SK-N-SH (cell line): ENCODE data around the gene S100A4. TPM values are rescaled to one million over a fixed set of nuclear protein-coding genes. Genes with fewer than 3 reads are reported as not detected.

Experiments
- CTCF ChIA-PET: fragments of 300-600, 350-600 bp; formaldehyde crosslinking; extraction: SDS; loops from one replicate; lab custom pipeline; 2021; lab: Yijun Ruan, JAX
- POLR2A ChIA-PET: fragments of 350-600 bp; sonication (Branson Sonifier 250); formaldehyde crosslinking; extraction: SDS; loops from one replicate; lab custom pipeline; 2020; ENCODE audit warnings: antibody characterized with exemption, inconsistent platforms; lab: Yijun Ruan, JAX
- DNase-seq: peaks from one replicate; pipeline ENCODE4 v3.0.0; 2012
- H2AFZ ChIP-seq: fragments of 200-600 bp; sonication (generic); 2 replicates; pipeline ENCODE4 v1.8.1; 2016; ENCODE audit warnings: antibody characterized with exemption, mild to moderate bottlenecking, low read depth
- H3F3A ChIP-seq: fragments of 200-600 bp; sonication (generic); replicated peaks from 2 replicates; pipeline ENCODE3; 2016; ENCODE audit warnings: antibody characterized with exemption, mild to moderate bottlenecking; ENCODE audit not compliant: insufficient read depth
- H3K27ac ChIP-seq, 2 experiments: fragments of 200-500 bp in 1 of 2; fragments of 200-600 bp in 1 of 2; sonication (Bioruptor generic) in 1 of 2; sonication (generic), shearing (Covaris generic) in 1 of 2; 2 replicates each; pipeline versions ENCODE4 v1.5.1 to v1.6.1; 2014 to 2016; ENCODE audit warnings: low read depth in 2 of 2, inconsistent platforms in 1 of 2, low read length in 1 of 2, mild to moderate bottlenecking in 1 of 2, mixed read lengths in 1 of 2
- H3K27me3 ChIP-seq: fragments of 200-600 bp; sonication (generic), shearing (Covaris generic); 2 replicates; pipeline ENCODE4 v1.6.1; 2016; ENCODE audit warnings: mixed run types; ENCODE audit not compliant: insufficient read depth
- H3K36me3 ChIP-seq, 2 experiments: fragments of 200-500 bp in 1 of 2; fragments of 200-600 bp in 1 of 2; sonication (Bioruptor generic) in 1 of 2; sonication (generic) in 1 of 2; replicated peaks in 1 of 2; 2 replicates each; pipeline versions ENCODE3 to v1.5.1; 2014 to 2016; ENCODE audit warnings: low read length in 1 of 2, mild to moderate bottlenecking in 1 of 2; ENCODE audit not compliant: insufficient read depth in 2 of 2, control insufficient read depth in 1 of 2
- H3K4me1 ChIP-seq, 2 experiments: fragments of 200-500 bp in 1 of 2; fragments of 200-600 bp in 1 of 2; sonication (Bioruptor generic) in 1 of 2; sonication (generic), shearing (Covaris generic) in 1 of 2; 2 replicates each; pipeline versions ENCODE4 v1.5.1 to v1.6.1; 2014 to 2016; ENCODE audit warnings: low read depth in 1 of 2, low read length in 1 of 2, mixed run types in 1 of 2; ENCODE audit not compliant: insufficient read depth in 2 of 2, control insufficient read depth in 1 of 2
- H3K4me2 ChIP-seq: fragments of 200-600 bp; sonication (generic), shearing (Covaris generic); 2 replicates; pipeline ENCODE4 v1.6.1; 2017; ENCODE audit warnings: mixed run types
- H3K4me3 ChIP-seq, 2 experiments: fragments of 200-500 bp in 1 of 2; fragments of 200-600 bp in 1 of 2; sonication (Bioruptor generic) in 1 of 2; sonication (generic), shearing (Covaris generic) in 1 of 2; 2 replicates each; pipeline versions ENCODE4 v1.5.1 to v1.8.1; 2014 to 2016; ENCODE audit warnings: low read depth in 2 of 2, inconsistent platforms in 1 of 2, low read length in 1 of 2, mild to moderate bottlenecking in 1 of 2, mixed read lengths in 1 of 2, moderate library complexity in 1 of 2
- H3K79me2 ChIP-seq: fragments of 200-600 bp; sonication (generic); 2 replicates; pipeline ENCODE4 v1.8.1; 2017; ENCODE audit warnings: mild to moderate bottlenecking; ENCODE audit not compliant: insufficient read depth
- H3K9ac ChIP-seq: fragments of 200-600 bp; sonication (generic); 2 replicates; pipeline ENCODE4 v1.6.1; 2017; ENCODE audit warnings: mixed run types
- H3K9me2 ChIP-seq: fragments of 200-600 bp; sonication (generic); 2 replicates; pipeline ENCODE4 v1.6.1; 2017; ENCODE audit warnings: mixed run types
- H3K9me3 ChIP-seq: fragments of 200-600 bp; sonication (generic); 2 replicates; pipeline ENCODE4 v1.6.1; 2017; ENCODE audit warnings: mixed run types, mild to moderate bottlenecking, moderate library complexity
- H4K20me1 ChIP-seq: fragments of 200-600 bp; sonication (generic); 2 replicates; pipeline ENCODE4 v1.6.1; 2017; ENCODE audit warnings: mild to moderate bottlenecking, mixed run types; ENCODE audit not compliant: insufficient read depth
- CHD2 ChIP-seq: fragments of 150-350 bp; IDR thresholded peaks from 2 replicates; pipeline ENCODE4 v1.6.1; 2018; ENCODE audit warnings: low read length; ENCODE audit not compliant: partially characterized antibody
- GATA2 ChIP-seq: sonication (generic); formaldehyde crosslinking; IDR thresholded peaks from 2 replicates; pipeline ENCODE4 v1.5.0; 2020; ENCODE audit warnings: mild to moderate bottlenecking, missing genetic modification reagents
- JUND ChIP-seq: IDR thresholded peaks from 2 replicates; pipeline ENCODE4 v1.4.0; 2012
- MAX ChIP-seq: IDR thresholded peaks from 2 replicates; pipeline ENCODE4 v1.4.0; 2012; ENCODE audit warnings: low read depth
- NFIC ChIP-seq: IDR thresholded peaks from 2 replicates; pipeline ENCODE4 v1.4.0; 2012; ENCODE audit warnings: borderline replicate concordance
- PBX3 ChIP-seq: IDR thresholded peaks from 2 replicates; pipeline ENCODE4; 2012
- REST ChIP-seq: IDR thresholded peaks from 2 replicates; pipeline ENCODE4 v1.6.1; 2012; ENCODE audit warnings: mild to moderate bottlenecking, low read depth, low read length, moderate library complexity
- TAF1 ChIP-seq: IDR thresholded peaks from 2 replicates; pipeline ENCODE4 v1.6.1; 2012; ENCODE audit warnings: low read depth, mild to moderate bottlenecking, low read length, moderate library complexity, borderline replicate concordance
- WGBS: methylation state at CpG from one replicate; pipeline ENCODE4 v1.1.6; 2017; ENCODE audit warnings: low lambda C conversion rate; 5-methylcytosine and 5-hydroxymethylcytosine counted together
- polyA plus RNA-seq, 3 experiments: library from polyadenylated mRNA; depleted of rRNA; stranded (reverse); fragments of >200 nt; gene quantifications; 2 replicates each; pipeline ENCODE4 v1.2.3, GENCODE V29; 2012
- TF ChIP-seq, protein P1 (sequence below): IDR thresholded peaks from 2 replicates; pipeline ENCODE4 v1.4.0; 2012; ENCODE audit warnings: low read depth, borderline replicate concordance
- TF ChIP-seq, protein P2 (sequence below): IDR thresholded peaks from 2 replicates; pipeline ENCODE4 v1.4.0; 2012; ENCODE audit warnings: low read depth, borderline replicate concordance

S100A4 gene
- polyA plus RNA-seq, 1 of the 3 experiments (the other 2 are of a cell fraction): 25.4 TPM

DNA sequence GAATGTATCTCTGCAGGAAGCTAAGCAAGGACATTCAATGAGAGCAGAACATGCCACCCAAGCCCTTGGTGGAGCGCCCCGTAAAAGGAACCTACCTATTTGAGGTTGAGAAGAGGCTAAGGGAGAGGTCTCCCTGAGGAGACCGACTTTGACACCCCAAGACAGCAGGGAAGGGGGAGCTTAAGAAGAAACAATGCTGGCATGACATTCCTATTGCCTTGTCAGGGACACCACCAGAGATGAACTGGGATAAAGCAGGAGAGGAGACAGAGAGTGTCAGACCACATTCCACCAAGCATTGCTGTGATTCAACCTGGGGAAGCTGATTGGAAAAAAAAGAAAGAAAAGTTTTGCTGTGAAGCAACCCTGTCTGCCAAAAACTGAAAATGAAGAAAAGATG lies 33.3 kb upstream of the S100A4 start:
- Histone ChIP-seq H4K20me1 (no peaks in the 10 kb centered on the region), H3K27ac (peak overlapping the region in 1 of 2 experiments; percentile 68; a peak in 2 of 4 replicates), H3K9ac (no peak overlapping the region; the same call in 1 of the 2 replicates), H3K4me2 (peak overlapping the region; percentile 57; the same call in 1 of the 2 replicates), H3K9me2 (no peaks in the 10 kb centered on the region), H2AFZ (peak overlapping the region; percentile 42), H3K79me2 (no peaks in the 10 kb centered on the region; the same call in 1 of the 2 replicates), H3K4me1 (peaks cover 0 to 16% of the 10 kb centered on the region in 2 experiments; a peak in 2 of 4 replicates), H3K9me3 (no peaks in the 10 kb centered on the region), H3K36me3 (no peaks in the 10 kb centered on the region), H3F3A (no peaks in the 10 kb centered on the region), H3K27me3 (no peaks in the 10 kb centered on the region), H3K4me3 (no peak overlapping the region)
- TF ChIP-seq JUND (no peak), NFIC (no peak), CHD2 (no peak), MAX (no peak), PBX3 (no peak), GATA2 (no peak), TAF1 (no peak), REST (no peak)
- TF ChIP-seq, protein P1, sequence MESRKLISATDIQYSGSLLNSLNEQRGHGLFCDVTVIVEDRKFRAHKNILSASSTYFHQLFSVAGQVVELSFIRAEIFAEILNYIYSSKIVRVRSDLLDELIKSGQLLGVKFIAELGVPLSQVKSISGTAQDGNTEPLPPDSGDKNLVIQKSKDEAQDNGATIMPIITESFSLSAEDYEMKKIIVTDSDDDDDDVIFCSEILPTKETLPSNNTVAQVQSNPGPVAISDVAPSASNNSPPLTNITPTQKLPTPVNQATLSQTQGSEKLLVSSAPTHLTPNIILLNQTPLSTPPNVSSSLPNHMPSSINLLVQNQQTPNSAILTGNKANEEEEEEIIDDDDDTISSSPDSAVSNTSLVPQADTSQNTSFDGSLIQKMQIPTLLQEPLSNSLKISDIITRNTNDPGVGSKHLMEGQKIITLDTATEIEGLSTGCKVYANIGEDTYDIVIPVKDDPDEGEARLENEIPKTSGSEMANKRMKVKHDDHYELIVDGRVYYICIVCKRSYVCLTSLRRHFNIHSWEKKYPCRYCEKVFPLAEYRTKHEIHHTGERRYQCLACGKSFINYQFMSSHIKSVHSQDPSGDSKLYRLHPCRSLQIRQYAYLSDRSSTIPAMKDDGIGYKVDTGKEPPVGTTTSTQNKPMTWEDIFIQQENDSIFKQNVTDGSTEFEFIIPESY: no peak
- TF ChIP-seq, protein P2, sequence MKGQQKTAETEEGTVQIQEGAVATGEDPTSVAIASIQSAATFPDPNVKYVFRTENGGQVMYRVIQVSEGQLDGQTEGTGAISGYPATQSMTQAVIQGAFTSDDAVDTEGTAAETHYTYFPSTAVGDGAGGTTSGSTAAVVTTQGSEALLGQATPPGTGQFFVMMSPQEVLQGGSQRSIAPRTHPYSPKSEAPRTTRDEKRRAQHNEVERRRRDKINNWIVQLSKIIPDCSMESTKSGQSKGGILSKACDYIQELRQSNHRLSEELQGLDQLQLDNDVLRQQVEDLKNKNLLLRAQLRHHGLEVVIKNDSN: no peak
- WGBS: 90% methylated on average over 3 of the region's 3 CpGs
- ChIA-PET CTCF (interaction anchor here (0.5 to 4.3 kb wide), 5 partner anchors 11 to 227 kb away, joined by 3 to 31 read pairs (median 3); no protein-coding TSS in a partner anchor), POLR2A (no interaction called here)
- DNase-seq: no peak
